Lower leg skin (tissue), 3 donors: Measurements from ENCODE around the gene KNCN.

ENCODE experiments used
- CTCF ChIP-seq, 3 donors: fragments of 450-650 bp; IDR thresholded peaks; one replicate each; pipeline ENCODE4 v1.5.1; 2016; ENCODE audit warnings: antibody characterized with exemption in 3 of 3, mild to moderate bottlenecking in 3 of 3, moderate library complexity in 2 of 3
- POLR2A ChIP-seq, 2 donors: fragments of 450-650 bp; IDR thresholded peaks; one replicate each; pipeline ENCODE4 v1.6.1; 2016 to 2017; ENCODE audit warnings: antibody characterized with exemption in 2 of 2, mild to moderate bottlenecking in 1 of 2, moderate library complexity in 1 of 2

- no peak for TF ChIP-seq CTCF (IDR thresholded peaks at IDR 0.05)
- TF ChIP-seq POLR2A (IDR thresholded peaks at IDR 0.05), result no peak
Measured at GRCh38 chr1:46553506-46553905, 2.1 kb upstream of the KNCN start.
